Measurements from ENCODE around the gene IL36B.
A peak's percentile ranks its signal among the peaks of the same experiment; 100 is the strongest.
"Not testable (repeated sequence)": the region's sequence is repeated elsewhere in the genome, so short reads cannot be mapped to it uniquely, and the experiment has no call there.

The IL36B gene

GRCh38 chr2:113052396-113052917, at the start of gene IL36B:
IL36B (minus strand) TSS chr2:113052867.
- no peak for DNase-seq

- no peak for DNase-seq
These were observed 49.5 kb upstream of the IL36B start for GRCh38 chr2:113102133-113102532.

- DNase-seq = no peak
These were observed 45.9 kb upstream of the IL36B start for GRCh38 chr2:113098532-113098931.

- no peak for DNase-seq
These were observed 45.4 kb upstream of the IL36B start for GRCh38 chr2:113098041-113098440.

GRCh38 chr2:113096842-113097618, 44.4 kb upstream of the IL36B start:
- DNase-seq = not testable (repeated sequence)

- DNase-seq = not testable (repeated sequence)
These were observed 43.6 kb upstream of the IL36B start for GRCh38 chr2:113096306-113096705.

- DNase-seq = no peak
These were observed 40.9 kb upstream of the IL36B start for GRCh38 chr2:113093613-113093977.

GRCh38 chr2:113092864-113093612, 40.4 kb upstream of the IL36B start:
- DNase-seq = no peak

GRCh38 chr2:113091231-113091896, 38.7 kb upstream of the IL36B start:
- no peak for DNase-seq

- DNase-seq = no peak
These were observed 37.2 kb upstream of the IL36B start for GRCh38 chr2:113089916-113090315.

- no peak for DNase-seq
These were observed 35.7 kb upstream of the IL36B start for GRCh38 chr2:113088213-113088992.

- no peak for DNase-seq
These were observed 32.9 kb upstream of the IL36B start for GRCh38 chr2:113085542-113085941.

GRCh38 chr2:113084249-113085000, 31.8 kb upstream of the IL36B start:
- no peak for DNase-seq

GRCh38 chr2:113083296-113083695, 30.6 kb upstream of the IL36B start:
- no peak for DNase-seq

- no peak for DNase-seq
These were observed 29.0 kb upstream of the IL36B start for GRCh38 chr2:113081488-113082210.

- DNase-seq = peak; percentile 1
These were observed 27.5 kb upstream of the IL36B start for GRCh38 chr2:113080134-113080533.

GRCh38 chr2:113079131-113079530, 26.5 kb upstream of the IL36B start:
- DNase-seq = no peak

GRCh38 chr2:113078350-113078839, 25.7 kb upstream of the IL36B start:
- DNase-seq = no peak

GRCh38 chr2:113077921-113078320, 25.3 kb upstream of the IL36B start:
- no peak for DNase-seq

GRCh38 chr2:113076954-113077669, 24.4 kb upstream of the IL36B start:
- DNase-seq = no peak

All from NCI-H748 treated with DMSO at 0.1 percent for 48 hours (cell line).